Inflammatory macrophage (primary cell): ENCODE results near the gene TBC1D20.
"Not testable (repeated sequence)": the region's sequence is repeated elsewhere in the genome, so short reads cannot be mapped to it uniquely, and the experiment has no call there.

ENCODE experiments used
- DNase-seq, 2 donors: peaks; one replicate each; pipeline ENCODE4 v3.0.0-alpha.2; 2020 to 2022
- total RNA-seq, 18 experiments: gene quantifications; one replicate each; lab custom pipeline; 2026; ENCODE audit warnings: mixed read lengths in 6 of 18, inconsistent platforms in 2 of 18; lab: John Stamatoyannopoulos, UW

The TBC1D20 gene
- 32.9 to 61.1 (median 47.4) reads per million in 18 experiments for total RNA-seq

- peak; percentile 86 to 93 for DNase-seq
Observed at GRCh38 chr20:462199-462991, at the start of gene TBC1D20. TBC1D20 (minus strand) TSS chr20:462533; CDS start chr20:462405, 128 bp downstream.

GRCh38 chr20:510328-511057 is 48.2 kb upstream of the TBC1D20 start:
- not testable (repeated sequence) for DNase-seq

- not testable (repeated sequence) for DNase-seq
Observed at GRCh38 chr20:508364-508787, 46.0 kb upstream of the TBC1D20 start.

DNA sequence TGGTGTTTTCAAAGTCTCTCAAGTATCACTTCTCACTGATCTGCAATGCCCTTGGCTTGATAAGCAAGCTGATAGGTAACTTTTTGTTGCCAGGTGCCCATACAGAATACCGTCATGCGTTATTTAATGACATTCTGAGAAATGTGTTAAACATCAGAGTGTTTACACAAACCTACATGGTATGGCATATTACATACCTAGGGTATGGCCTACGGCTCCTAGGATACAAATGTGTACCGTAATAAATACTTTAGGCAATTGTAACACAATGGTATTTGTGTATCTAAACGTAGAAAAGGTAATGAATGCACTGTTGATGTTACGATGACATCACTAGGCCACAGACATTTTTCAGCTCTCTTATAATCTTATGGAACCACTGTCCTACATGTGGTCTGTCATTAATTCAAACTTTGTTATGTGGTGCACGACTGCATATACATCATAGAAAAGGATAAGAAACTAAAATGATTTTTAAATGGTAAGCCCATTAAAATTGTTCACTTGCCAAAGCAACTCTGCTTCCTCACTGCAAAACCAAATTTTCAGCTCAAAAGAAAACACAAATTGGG is 45.5 kb upstream of the TBC1D20 start:
- DNase-seq, result no peak

GRCh38 chr20:507006-507758 is 44.8 kb upstream of the TBC1D20 start:
- no peak for DNase-seq

DNA sequence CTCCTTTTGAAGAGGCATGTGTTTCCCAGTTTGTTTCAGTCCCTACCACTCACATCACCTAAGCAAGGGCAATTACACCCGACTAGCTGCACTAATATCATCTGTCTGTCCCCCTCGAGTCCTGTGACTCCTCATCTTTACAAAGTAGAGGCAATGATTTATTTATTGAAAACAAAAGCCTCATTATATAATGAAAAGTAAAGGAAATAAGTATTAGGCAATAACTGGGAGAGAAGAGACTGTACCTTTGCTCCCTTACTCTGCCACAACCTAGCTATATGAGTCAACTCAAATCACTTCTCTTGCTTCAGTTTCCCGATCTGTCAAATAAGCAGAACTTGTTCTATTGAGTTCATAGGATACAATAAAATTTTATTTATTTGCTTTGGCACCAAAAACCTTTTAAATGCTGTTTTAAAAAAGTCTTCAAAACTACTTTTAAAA is 42.3 kb upstream of the TBC1D20 start:
- no peak for DNase-seq

- no peak for DNase-seq
Observed at GRCh38 chr20:503048-503737, 40.9 kb upstream of the TBC1D20 start.

DNA sequence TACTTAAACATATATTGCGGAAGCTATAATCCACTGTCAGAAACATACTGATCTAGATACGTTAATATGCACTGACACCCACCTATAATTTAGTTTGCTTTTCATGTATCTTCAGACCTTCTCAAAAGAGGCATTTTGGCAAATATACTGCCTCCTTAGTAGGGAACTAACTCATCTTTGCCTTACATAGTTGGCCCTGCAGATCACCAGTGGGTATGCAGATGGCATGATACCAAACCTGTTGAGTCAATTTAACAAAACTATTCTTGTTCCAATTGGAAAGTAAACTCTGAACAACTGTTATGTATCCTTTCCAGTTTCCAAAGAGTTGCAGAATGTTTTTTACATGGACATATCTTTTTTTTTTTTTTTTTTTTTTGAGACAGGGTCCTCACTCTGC is 35.6 kb upstream of the TBC1D20 start:
- no peak for DNase-seq

GRCh38 chr20:496126-496696 is 33.9 kb upstream of the TBC1D20 start:
- no peak for DNase-seq

- DNase-seq, result no peak
Observed at GRCh38 chr20:492159-492558, 29.8 kb upstream of the TBC1D20 start.

- DNase-seq, result no peak
Observed at GRCh38 chr20:487655-488054, 25.3 kb upstream of the TBC1D20 start.

- no peak for DNase-seq
Observed at GRCh38 chr20:483815-484644, 21.7 kb upstream of the TBC1D20 start.

DNA sequence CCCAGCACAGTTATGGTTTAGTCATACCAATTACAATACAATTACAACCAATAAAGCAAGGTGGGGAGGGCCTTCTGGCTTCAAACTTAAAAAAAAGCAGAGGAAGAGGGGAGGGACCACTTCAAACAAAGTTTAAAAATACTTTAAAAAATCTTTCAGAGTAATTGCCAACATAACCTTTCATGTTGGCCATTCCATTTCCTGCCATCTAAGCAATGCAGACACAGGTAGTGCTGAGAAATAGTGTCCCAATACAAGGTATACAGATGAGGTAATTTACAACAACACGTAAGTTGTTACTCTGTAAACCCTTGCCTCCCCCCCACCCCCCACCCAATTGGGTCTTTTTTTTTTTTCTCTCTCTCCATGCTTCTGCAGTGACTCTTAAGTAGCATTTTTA is 18.8 kb upstream of the TBC1D20 start:
- DNase-seq, result no peak

DNA sequence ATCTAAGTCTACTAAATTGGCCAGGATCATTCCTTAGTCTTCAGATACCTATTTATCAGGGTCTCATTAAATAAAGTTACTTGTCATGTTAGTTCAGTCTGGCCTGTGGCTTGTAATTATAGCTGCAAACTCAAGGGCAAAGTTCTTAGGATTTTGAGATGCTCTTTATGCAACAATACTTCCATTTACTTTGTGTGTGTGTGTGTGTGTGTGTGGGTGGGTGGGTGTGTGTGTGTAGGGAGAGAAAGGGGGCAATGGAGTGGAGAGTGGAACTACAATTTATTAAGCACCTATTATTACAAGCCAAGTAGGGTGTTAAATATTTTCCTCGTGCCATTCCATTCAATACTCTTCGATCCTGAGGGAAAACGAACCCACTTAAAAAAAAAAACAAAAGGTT is 17.7 kb upstream of the TBC1D20 start:
- DNase-seq, result no peak

DNA sequence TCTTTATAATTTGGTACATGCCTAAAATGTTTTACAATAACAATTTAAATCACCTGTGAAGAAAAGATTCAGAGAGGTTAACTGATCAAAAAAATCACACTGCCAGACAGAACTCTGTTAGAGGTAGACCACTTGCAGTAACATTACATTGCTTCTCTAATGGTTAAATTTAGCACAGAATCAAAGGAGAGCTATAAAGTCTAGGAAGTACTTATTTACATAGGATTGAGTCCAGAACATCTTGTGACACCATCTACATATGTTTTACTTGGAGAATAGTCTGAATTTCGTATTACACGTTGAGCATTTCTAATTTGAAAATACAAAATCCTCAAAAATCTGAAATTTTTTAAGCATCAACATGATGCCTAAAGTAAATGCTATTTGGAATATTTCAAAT is 17.2 kb upstream of the TBC1D20 start:
- no peak for DNase-seq

DNA sequence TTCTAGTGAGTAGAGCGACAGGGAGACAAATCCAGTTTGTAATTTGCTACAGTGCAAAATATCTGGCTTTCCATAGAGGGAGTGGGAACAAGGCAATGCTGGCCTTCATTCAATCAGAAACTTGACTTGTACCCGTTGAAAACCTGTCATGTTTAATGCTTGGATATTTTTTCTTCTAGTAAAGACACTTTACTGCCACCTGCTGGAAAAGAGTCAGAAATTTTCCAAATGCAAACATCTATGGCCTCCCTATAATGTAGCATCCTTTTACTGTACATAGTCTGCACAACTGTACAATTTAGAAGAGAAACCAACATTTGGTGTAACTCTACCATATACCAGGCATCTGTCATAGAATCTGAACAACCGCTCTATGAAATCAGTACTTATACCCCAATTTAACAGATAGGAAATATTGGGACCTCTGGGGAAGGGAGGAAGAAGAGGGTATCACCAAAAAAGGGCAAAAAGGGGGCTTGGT is 16.7 kb upstream of the TBC1D20 start:
- peak; percentile 65 to 79 for DNase-seq

GRCh38 chr20:478010-478948 is 15.9 kb upstream of the TBC1D20 start:
- no peak for DNase-seq

GRCh38 chr20:476561-477249 is 14.4 kb upstream of the TBC1D20 start:
- DNase-seq, result not testable (repeated sequence)
